ENCODE data around the gene EPHA3.

Gene EPHA3

DNA sequence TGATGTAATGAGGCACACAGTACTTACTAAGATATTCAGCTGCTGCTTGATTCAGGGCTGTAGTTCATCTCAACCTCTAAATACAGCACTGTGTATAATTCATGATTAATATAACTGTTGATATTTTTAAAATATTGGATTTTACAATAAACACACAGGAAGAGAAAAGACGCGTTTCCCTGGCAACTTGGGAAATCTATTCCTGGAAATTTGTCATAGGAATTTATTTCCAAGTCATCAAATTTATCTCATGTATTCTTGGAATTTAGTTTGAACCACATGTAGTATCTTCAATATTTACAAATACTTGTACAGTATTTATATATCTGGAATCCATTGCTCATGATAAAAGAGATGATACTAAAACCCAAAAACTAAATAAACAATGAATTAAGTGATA is 30.6 kb downstream of the EPHA3 start:
- Histone ChIP-seq H3K27ac (ENCODE audit: extremely low read depth, low read depth, low read length) (no peak overlapping the region), H3K9me3 (ENCODE audit: control insufficient read depth, insufficient read depth, low read depth, low read length) (no peaks in the 10 kb centered on the region), H3K4me1 (ENCODE audit: control insufficient read depth, insufficient read depth, low read length) (no peaks in the 10 kb centered on the region), H3K36me3 (ENCODE audit: control insufficient read depth in 2 of 2, insufficient read depth in 1 of 2, low read length in 2 of 2) (no peaks in the 10 kb centered on the region), H3K4me3 (ENCODE audit: low read depth, low read length) (no peak overlapping the region)
- TF ChIP-seq, protein P1, sequence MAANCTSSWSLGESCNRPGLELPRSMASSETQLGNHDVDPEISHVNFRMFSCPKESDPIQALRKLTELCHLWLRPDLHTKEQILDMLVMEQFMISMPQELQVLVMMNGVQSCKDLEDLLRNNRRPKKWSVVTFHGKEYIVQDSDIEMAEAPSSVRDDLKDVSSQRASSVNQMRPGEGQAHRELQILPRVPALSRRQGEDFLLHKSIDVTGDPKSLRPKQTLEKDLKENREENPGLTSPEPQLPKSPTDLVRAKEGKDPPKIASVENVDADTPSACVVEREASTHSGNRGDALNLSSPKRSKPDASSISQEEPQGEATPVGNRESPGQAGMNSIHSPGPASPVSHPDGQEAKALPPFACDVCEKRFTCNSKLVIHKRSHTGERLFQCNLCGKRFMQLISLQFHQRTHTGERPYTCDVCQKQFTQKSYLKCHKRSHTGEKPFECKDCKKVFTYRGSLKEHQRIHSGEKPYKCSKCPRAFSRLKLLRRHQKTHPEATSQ (tag by site-specific recombination; IDR thresholded peaks at IDR 0.05) = no peak
- TF ChIP-seq ZNF175 (tag by site-specific recombination; IDR thresholded peaks at IDR 0.05) = no peak
- TF ChIP-seq ZNF10 (tag by site-specific recombination; IDR thresholded peaks at IDR 0.05) = no peak
- TF ChIP-seq, protein P2, sequence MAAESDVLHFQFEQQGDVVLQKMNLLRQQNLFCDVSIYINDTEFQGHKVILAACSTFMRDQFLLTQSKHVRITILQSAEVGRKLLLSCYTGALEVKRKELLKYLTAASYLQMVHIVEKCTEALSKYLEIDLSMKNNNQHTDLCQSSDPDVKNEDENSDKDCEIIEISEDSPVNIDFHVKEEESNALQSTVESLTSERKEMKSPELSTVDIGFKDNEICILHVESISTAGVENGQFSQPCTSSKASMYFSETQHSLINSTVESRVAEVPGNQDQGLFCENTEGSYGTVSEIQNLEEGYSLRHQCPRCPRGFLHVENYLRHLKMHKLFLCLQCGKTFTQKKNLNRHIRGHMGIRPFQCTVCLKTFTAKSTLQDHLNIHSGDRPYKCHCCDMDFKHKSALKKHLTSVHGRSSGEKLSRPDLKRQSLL (tag by site-specific recombination; IDR thresholded peaks at IDR 0.05) = no peak
- no peak for TF ChIP-seq ZNF48 (tag by site-specific recombination; IDR thresholded peaks at IDR 0.05)
- TF ChIP-seq, protein P3, sequence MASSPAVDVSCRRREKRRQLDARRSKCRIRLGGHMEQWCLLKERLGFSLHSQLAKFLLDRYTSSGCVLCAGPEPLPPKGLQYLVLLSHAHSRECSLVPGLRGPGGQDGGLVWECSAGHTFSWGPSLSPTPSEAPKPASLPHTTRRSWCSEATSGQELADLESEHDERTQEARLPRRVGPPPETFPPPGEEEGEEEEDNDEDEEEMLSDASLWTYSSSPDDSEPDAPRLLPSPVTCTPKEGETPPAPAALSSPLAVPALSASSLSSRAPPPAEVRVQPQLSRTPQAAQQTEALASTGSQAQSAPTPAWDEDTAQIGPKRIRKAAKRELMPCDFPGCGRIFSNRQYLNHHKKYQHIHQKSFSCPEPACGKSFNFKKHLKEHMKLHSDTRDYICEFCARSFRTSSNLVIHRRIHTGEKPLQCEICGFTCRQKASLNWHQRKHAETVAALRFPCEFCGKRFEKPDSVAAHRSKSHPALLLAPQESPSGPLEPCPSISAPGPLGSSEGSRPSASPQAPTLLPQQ (tag by site-specific recombination; IDR thresholded peaks at IDR 0.05) = no peak
- TF ChIP-seq SALL2 (tag by site-specific recombination; IDR thresholded peaks at IDR 0.05; ENCODE audit: borderline replicate concordance) = no peak
- no peak for TF ChIP-seq KLF10 (tag by site-specific recombination; IDR thresholded peaks at IDR 0.05)
- TF ChIP-seq ZSCAN23 (tag by site-specific recombination; IDR thresholded peaks at IDR 0.05) = no peak
- CTCF ChIA-PET = no interaction called here
- POLR2A ChIA-PET = no interaction called here

DNA sequence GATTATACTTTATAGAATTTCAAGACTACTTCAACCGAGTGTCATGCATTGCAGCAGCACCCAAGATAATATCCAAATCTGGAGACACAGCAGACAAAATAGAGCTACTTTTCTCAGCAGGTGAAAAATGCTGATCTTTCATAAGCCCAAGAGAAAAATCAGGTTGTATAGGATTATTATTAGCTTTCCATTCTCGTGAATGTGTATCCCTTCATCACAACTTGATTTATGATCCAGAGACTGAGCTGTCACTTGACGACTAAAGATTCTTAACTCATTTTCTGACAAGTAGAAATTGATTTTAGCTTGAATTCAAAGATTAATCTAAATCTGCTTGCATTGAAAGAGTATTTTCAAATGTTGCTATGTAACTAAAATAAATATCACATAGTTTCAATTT is 32.4 kb downstream of the EPHA3 start:
- Histone ChIP-seq H3K36me3 (ENCODE audit: control insufficient read depth in 2 of 2, insufficient read depth in 1 of 2, low read length in 2 of 2) (no peaks in the 10 kb centered on the region), H3K4me3 (ENCODE audit: low read depth, low read length) (no peak overlapping the region), H3K4me1 (ENCODE audit: control insufficient read depth, insufficient read depth, low read length) (no peaks in the 10 kb centered on the region), H3K27ac (ENCODE audit: extremely low read depth, low read depth, low read length) (no peak overlapping the region), H3K9me3 (ENCODE audit: control insufficient read depth, insufficient read depth, low read depth, low read length) (no peaks in the 10 kb centered on the region)
- POLR2A ChIA-PET = no interaction called here
- CTCF ChIA-PET = no interaction called here
- no peak for TF ChIP-seq GLI2 (tag by site-specific recombination; IDR thresholded peaks at IDR 0.05; ENCODE audit: borderline replicate concordance, low read depth)
- TF ChIP-seq, protein P4, sequence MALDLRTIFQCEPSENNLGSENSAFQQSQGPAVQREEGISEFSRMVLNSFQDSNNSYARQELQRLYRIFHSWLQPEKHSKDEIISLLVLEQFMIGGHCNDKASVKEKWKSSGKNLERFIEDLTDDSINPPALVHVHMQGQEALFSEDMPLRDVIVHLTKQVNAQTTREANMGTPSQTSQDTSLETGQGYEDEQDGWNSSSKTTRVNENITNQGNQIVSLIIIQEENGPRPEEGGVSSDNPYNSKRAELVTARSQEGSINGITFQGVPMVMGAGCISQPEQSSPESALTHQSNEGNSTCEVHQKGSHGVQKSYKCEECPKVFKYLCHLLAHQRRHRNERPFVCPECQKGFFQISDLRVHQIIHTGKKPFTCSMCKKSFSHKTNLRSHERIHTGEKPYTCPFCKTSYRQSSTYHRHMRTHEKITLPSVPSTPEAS (tag by site-specific recombination; IDR thresholded peaks at IDR 0.05) = no peak
- TF ChIP-seq KLF8 (tag by site-specific recombination; IDR thresholded peaks at IDR 0.05) = no peak
- no peak for TF ChIP-seq ZNF654 (tag by site-specific recombination; IDR thresholded peaks at IDR 0.05; ENCODE audit: low read depth)
- TF ChIP-seq ZNF571 (tag by site-specific recombination; IDR thresholded peaks at IDR 0.05) = no peak
- TF ChIP-seq ZNF843 (tag by site-specific recombination; IDR thresholded peaks at IDR 0.05) = no peak
- no peak for TF ChIP-seq OSR2 (tag by site-specific recombination; IDR thresholded peaks at IDR 0.05)
- no peak for TF ChIP-seq ZNF707 (tag by site-specific recombination; IDR thresholded peaks at IDR 0.05)
- TF ChIP-seq ZNF510 (tag by site-specific recombination; IDR thresholded peaks at IDR 0.05; ENCODE audit: insufficient replicate concordance) = no peak
- no peak for TF ChIP-seq ZFP69B (tag by site-specific recombination; IDR thresholded peaks at IDR 0.05)
- no peak for TF ChIP-seq ZNF157 (tag by site-specific recombination; IDR thresholded peaks at IDR 0.05)
- TF ChIP-seq ZNF10 (tag by site-specific recombination; IDR thresholded peaks at IDR 0.05) = no peak
- no peak for TF ChIP-seq ZNF239 (tag by site-specific recombination; IDR thresholded peaks at IDR 0.05)
- no peak for TF ChIP-seq ZNF221 (tag by site-specific recombination; IDR thresholded peaks at IDR 0.05; ENCODE audit: borderline replicate concordance)
- TF ChIP-seq ZBTB21 (tag by site-specific recombination; IDR thresholded peaks at IDR 0.05) = no peak
- TF ChIP-seq, protein P5, sequence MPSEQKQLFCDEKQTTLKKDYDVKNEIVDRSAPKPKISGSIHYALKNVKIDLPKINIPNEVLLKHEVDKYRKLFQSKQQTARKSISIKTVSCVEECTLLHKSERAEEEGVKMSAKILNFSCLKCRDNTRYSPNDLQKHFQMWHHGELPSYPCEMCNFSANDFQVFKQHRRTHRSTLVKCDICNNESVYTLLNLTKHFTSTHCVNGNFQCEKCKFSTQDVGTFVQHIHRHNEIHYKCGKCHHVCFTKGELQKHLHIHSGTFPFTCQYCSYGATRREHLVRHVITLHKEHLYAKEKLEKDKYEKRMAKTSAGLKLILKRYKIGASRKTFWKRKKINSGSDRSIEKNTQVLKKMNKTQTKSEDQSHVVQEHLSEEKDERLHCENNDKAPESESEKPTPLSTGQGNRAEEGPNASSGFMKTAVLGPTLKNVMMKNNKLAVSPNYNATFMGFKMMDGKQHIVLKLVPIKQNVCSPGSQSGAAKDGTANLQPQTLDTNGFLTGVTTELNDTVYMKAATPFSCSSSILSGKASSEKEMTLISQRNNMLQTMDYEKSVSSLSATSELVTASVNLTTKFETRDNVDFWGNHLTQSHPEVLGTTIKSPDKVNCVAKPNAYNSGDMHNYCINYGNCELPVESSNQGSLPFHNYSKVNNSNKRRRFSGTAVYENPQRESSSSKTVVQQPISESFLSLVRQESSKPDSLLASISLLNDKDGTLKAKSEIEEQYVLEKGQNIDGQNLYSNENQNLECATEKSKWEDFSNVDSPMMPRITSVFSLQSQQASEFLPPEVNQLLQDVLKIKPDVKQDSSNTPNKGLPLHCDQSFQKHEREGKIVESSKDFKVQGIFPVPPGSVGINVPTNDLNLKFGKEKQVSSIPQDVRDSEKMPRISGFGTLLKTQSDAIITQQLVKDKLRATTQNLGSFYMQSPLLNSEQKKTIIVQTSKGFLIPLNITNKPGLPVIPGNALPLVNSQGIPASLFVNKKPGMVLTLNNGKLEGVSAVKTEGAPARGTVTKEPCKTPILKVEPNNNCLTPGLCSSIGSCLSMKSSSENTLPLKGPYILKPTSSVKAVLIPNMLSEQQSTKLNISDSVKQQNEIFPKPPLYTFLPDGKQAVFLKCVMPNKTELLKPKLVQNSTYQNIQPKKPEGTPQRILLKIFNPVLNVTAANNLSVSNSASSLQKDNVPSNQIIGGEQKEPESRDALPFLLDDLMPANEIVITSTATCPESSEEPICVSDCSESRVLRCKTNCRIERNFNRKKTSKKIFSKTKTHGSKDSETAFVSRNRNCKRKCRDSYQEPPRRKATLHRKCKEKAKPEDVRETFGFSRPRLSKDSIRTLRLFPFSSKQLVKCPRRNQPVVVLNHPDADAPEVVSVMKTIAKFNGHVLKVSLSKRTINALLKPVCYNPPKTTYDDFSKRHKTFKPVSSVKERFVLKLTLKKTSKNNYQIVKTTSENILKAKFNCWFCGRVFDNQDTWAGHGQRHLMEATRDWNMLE (tag by site-specific recombination; conservative IDR thresholded peaks at IDR 0.05; ENCODE audit: low read depth) = no peak
